ENCODE data around the gene LYRM2. TPM values are rescaled to one million over a fixed set of nuclear protein-coding genes. Genes with fewer than 3 reads are reported as not detected.

LYRM2 gene
- total RNA-seq, 4 donors from 2014 or later, result 12.5 to 17.3 (median 14.5) TPM

DNA sequence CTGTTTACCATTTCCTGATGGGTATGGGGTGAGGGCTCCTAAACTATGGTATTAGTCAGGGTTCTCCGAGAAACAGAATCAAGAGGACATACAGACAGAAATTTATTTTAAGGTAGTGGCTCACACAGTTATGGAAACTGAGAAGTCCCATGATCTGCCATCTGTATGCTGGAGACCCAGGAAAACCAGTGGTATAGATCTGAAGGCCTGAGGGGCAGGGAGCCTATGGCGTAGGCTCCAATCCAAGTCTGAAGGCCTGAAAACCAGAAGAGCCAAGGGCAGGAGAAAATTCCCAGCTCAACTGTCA is 112.0 kb downstream of the LYRM2 start:
- WGBS, 2 donors, result 98% methylated on average over 2 of the region's 2 CpGs
- no peak overlapping the region for H3K4me3 ChIP-seq (ENCODE audit: low read depth, poor library complexity, severe bottlenecking)
- intact Hi-C loops (cut with DNase I; ENCODE audit: low total_unique reads), result no loop called here
- no peak for TF ChIP-seq POLR2A (IDR thresholded peaks at IDR 0.05)
- TF ChIP-seq, protein P1, sequence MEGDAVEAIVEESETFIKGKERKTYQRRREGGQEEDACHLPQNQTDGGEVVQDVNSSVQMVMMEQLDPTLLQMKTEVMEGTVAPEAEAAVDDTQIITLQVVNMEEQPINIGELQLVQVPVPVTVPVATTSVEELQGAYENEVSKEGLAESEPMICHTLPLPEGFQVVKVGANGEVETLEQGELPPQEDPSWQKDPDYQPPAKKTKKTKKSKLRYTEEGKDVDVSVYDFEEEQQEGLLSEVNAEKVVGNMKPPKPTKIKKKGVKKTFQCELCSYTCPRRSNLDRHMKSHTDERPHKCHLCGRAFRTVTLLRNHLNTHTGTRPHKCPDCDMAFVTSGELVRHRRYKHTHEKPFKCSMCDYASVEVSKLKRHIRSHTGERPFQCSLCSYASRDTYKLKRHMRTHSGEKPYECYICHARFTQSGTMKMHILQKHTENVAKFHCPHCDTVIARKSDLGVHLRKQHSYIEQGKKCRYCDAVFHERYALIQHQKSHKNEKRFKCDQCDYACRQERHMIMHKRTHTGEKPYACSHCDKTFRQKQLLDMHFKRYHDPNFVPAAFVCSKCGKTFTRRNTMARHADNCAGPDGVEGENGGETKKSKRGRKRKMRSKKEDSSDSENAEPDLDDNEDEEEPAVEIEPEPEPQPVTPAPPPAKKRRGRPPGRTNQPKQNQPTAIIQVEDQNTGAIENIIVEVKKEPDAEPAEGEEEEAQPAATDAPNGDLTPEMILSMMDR (IDR thresholded peaks at IDR 0.05), result no peak
- no peak for DNase-seq (ENCODE audit: low spot score in 2 of 2)

DNA sequence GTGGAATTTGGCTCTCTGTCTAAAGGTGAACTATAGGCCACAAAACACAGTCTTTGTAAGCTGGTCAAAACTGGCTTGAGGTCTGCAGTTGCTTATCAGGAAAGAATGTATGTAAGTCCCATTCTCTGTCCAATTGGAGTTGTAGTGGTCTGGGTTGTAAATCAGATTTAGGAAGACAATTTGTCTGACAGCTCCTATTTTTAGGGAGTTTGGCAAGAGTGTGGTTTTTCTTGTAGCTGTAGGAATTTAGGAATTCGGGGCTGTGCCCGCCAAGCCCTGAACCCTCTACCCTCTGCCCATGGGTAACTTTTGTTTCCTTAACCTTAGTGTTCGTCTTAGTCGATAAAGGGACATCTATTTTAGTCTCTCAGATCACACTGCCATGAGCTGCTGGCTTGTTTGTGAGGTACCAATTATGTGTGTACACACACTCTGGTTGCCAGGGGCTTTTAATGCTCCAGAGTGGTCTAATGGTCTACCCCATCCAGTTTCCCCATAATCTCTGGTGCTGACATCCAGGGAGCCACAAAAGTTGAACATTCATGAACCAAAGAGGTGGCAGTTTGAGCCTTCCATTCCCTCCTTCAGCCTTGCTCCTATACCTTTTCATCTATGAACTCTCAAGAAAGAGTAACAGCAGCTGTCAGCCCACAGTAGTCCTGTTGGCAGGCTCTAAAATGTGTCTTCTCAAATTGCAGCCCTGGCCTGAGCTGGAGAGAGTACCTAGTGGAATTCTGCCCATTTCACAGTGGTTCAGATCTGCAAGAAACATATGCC is 112.6 kb downstream of the LYRM2 start:
- 89 to 93% methylated on average over 4 of the region's 4 CpGs for WGBS, 2 donors
- intact Hi-C loops (cut with DNase I; ENCODE audit: low total_unique reads), result no loop called here
- DNase-seq (ENCODE audit: low spot score in 2 of 2), result no peak
- H3K4me3 ChIP-seq (ENCODE audit: low read depth, poor library complexity, severe bottlenecking), result no peak overlapping the region
- TF ChIP-seq POLR2A (IDR thresholded peaks at IDR 0.05), result no peak
- TF ChIP-seq, protein P1 (IDR thresholded peaks at IDR 0.05), result no peak

DNA sequence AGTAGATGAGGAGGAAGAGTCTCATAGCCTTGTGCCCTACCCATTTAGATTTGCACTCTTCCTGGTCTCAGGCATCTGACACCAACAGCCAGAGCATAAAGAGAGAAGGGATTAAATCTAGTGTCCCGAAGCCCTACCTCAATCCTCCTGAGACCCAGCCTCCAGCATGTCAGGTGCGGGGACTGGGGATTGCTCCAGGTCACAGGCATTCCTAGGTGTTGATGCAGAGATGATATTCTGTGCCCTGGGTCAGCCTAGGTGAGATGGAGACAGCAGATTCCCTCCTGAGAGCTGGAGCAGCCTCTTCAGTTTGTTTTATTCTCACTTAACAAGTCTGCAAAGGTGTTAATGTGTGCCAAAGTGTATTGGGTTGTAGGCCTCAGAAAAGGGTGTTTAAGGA is 115.8 kb downstream of the LYRM2 start:
- no peak overlapping the region for H3K4me3 ChIP-seq (ENCODE audit: low read depth, poor library complexity, severe bottlenecking)
- WGBS, 2 donors, result 69 to 85% methylated on average over 2 of the region's 2 CpGs
- no peak for DNase-seq (ENCODE audit: low spot score in 2 of 2)
- intact Hi-C loops (cut with DNase I; ENCODE audit: low total_unique reads), result no loop called here
- no peak for TF ChIP-seq POLR2A (IDR thresholded peaks at IDR 0.05)
- TF ChIP-seq, protein P1 (IDR thresholded peaks at IDR 0.05), result no peak

DNA sequence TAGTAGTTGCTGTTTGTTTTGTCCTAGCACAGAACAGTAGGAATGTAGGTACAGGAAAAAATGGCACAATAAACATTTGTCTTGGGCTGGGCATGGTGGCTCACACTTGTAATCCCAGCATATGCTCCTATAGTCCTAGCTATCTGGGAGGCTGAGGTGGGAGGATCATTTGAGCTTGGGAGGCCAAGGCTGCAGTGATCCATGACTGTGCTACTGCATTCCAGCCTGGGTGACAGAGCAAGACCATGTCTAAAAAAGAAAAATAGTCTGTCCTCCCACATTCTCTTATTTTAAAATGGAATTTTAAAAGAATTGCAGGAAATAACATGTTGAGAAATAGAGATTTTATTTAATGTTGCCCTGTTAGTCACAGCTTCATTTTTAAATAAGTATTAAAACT is 117.8 kb downstream of the LYRM2 start:
- intact Hi-C loops (cut with DNase I; ENCODE audit: low total_unique reads), result no loop called here
- H3K4me3 ChIP-seq (ENCODE audit: low read depth, poor library complexity, severe bottlenecking), result no peak overlapping the region
- no peak for TF ChIP-seq POLR2A (IDR thresholded peaks at IDR 0.05)
- TF ChIP-seq, protein P1 (IDR thresholded peaks at IDR 0.05), result no peak
- no peak for DNase-seq (ENCODE audit: low spot score in 2 of 2)

DNA sequence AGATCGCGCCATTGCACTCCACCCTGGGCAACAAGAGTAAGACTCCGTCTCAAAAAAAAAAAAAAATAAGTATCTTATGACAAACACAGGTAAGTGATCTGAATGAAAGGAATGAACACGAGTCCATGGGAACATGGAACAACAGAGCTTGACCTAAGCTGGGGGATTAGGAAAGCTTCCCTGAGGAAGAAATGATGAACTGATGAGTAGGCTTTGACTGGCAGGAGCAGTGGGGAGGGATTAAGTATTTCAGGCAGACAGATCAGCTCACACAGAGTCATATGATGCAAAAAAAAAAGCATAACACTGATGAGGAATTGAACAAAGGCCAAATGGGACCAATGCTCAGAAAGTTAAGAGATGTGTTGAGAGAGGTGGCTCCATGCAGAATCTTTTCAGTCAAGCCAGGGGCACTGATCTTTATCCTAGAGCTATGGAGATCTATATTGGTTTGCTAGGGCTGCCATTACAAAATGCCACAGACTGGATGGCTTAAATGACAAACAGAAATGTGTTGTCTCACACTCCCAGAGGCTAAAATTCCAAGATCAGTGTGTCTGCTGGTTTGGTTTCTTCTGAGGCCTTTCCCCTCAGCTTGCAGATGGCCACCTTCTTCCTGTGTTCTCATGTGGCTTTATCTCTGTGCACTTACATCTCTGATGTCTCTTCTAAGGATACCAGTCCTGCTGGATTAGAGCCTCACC is 120.0 kb downstream of the LYRM2 start:
- H3K4me3 ChIP-seq (ENCODE audit: low read depth, poor library complexity, severe bottlenecking), result no peak overlapping the region
- no peak for TF ChIP-seq POLR2A (IDR thresholded peaks at IDR 0.05)
- TF ChIP-seq, protein P1 (IDR thresholded peaks at IDR 0.05), result no peak
- intact Hi-C loops (cut with DNase I; ENCODE audit: low total_unique reads), result no loop called here
- WGBS, 2 donors, result 95 to 96% methylated on average over 4 of the region's 4 CpGs
- DNase-seq (ENCODE audit: low spot score in 2 of 2), result no peak

Other genes with a start within 250 kb of the LYRM2 start
- gene RRAGD, start 226.5 kb downstream of the LYRM2 start, total RNA-seq, result 10 to 100 TPM; 13.3 to 22.3 (median 20.1) TPM
- 1 to 10 TPM; 3.2 to 6.7 (median 4.8) TPM for gene ANKRD6, start 205.6 kb downstream of the LYRM2 start, total RNA-seq
- 10 to 100 TPM; 14.5 to 38.6 (median 27.8) TPM for gene MDN1, start 181.0 kb upstream of the LYRM2 start, total RNA-seq
- gene CASP8AP2, start 191.1 kb upstream of the LYRM2 start, total RNA-seq, result 10 to 100 TPM in 2 of 4 donors, 1 to 10 TPM in 2; 8.4 to 12.9 (median 10.1) TPM